K562 (cell line): Measurements from ENCODE around the gene DDOST. TPM values are rescaled to one million over a fixed set of nuclear protein-coding genes. Genes with fewer than 3 reads are reported as not detected.

ENCODE experiments used
- BRCA1 ChIP-seq, 2 experiments: fragments of 450-650 bp in 1 of 2; sonication (generic) in 1 of 2; formaldehyde crosslinking in 1 of 2; IDR thresholded peaks; 2 replicates each; pipeline versions ENCODE4 v1.5.0 to v1.6.1; 2017 to 2020; ENCODE audit warnings: mild to moderate bottlenecking in 1 of 2, missing genetic modification reagents in 1 of 2
- CBFB ChIP-seq: sonication (generic); formaldehyde crosslinking; IDR thresholded peaks from 2 replicates; pipeline ENCODE4 v1.4.0; 2020; ENCODE audit warnings: mild to moderate bottlenecking, missing genetic modification reagents
- EP300 ChIP-seq: IDR thresholded peaks from 2 replicates; pipeline ENCODE4 v1.6.1; 2012; ENCODE audit warnings: low read length, improper control_type of control experiment
- HIVEP1 ChIP-seq: fragments of 250-450 bp; sonication (Bioruptor Pico); IDR thresholded peaks from 2 replicates; pipeline ENCODE4 v1.4.0; 2020; ENCODE audit warnings: mild to moderate bottlenecking
- OTX1 ChIP-seq: fragments of 450-650 bp; formaldehyde crosslinking; IDR thresholded peaks from 2 replicates; pipeline ENCODE4 v1.4.0; 2022; ENCODE audit warnings: mild to moderate bottlenecking
- RCOR1 ChIP-seq, 2 experiments: IDR thresholded peaks; 2 replicates each; pipeline ENCODE4 v1.6.1; 2012; ENCODE audit warnings: low read depth in 2 of 2, low read length in 2 of 2, borderline replicate concordance in 1 of 2, improper control_type of control experiment in 1 of 2
- STAT6 ChIP-seq: sonication (generic); formaldehyde crosslinking; IDR thresholded peaks from 2 replicates; pipeline ENCODE4 v1.8.1; 2023; ENCODE audit warnings: mild to moderate bottlenecking, missing genetic modification reagents
- TFE3 ChIP-seq: fragments of 450-650 bp; formaldehyde crosslinking; IDR thresholded peaks from 2 replicates; pipeline ENCODE4 v1.4.0; 2020; ENCODE audit warnings: mild to moderate bottlenecking, mixed read lengths
- TSHZ1 ChIP-seq: fragments of 250-450 bp; sonication (Bioruptor Pico); IDR thresholded peaks from 2 replicates; pipeline ENCODE4 v1.4.0; 2020; ENCODE audit warnings: mild to moderate bottlenecking, moderate library complexity
- VEZF1 ChIP-seq: fragments of 200-800 bp; sonication (Bioruptor generic); IDR thresholded peaks from 2 replicates; pipeline ENCODE4 v1.6.1; 2017; ENCODE audit warnings: missing genetic modification characterization, missing compliant biosample characterization
- ZBTB7A ChIP-seq: IDR thresholded peaks from 2 replicates; pipeline ENCODE4 v1.6.1; 2011; ENCODE audit warnings: low read depth, mild to moderate bottlenecking, low read length, moderate library complexity, borderline replicate concordance; ENCODE audit not compliant: control insufficient read depth
- ZNF584 ChIP-seq: fragments of 200-800 bp; sonication (Bioruptor generic); IDR thresholded peaks from 2 replicates; pipeline ENCODE4 v1.6.1; 2016; ENCODE audit warnings: low read depth, mild to moderate bottlenecking, missing genetic modification characterization, missing compliant biosample characterization
- polyA plus RNA-seq, 8 experiments: library from polyadenylated mRNA; depleted of rRNA in 4 of 8; stranded (reverse) in 5 of 8; unstranded in 3 of 8; fragments of >200 nt; fragmentation: Nextera tagmentation in 2 of 8; fragmentation: Illumina TruSeq in 1 of 8; extraction: Ambion mirVana in 2 of 8; extraction: Trizol in 1 of 8; gene quantifications; 2 replicates each; pipeline versions ENCODE4 v1.2.1 to v1.2.3, GENCODE V29; 2011 to 2014; ENCODE audit warnings: inconsistent platforms in 1 of 8, missing spikeins in 1 of 8
- total RNA-seq, 7 experiments: library from RNA; depleted of rRNA in 6 of 7; stranded (reverse); fragments of >200 nt in 6 of 7; fragmentation: Illumina TruSeq in 2 of 7; extraction: Trizol in 2 of 7; gene quantifications; 2 replicates each; pipeline versions ENCODE4 v1.2.1 to v1.2.3, GENCODE V29; 2011 to 2021; ENCODE audit warnings: low replicate concordance in 1 of 7

The DDOST gene
- total and polyA plus RNA-seq, 9 of the 15 experiments (the other 6 are each of a cell fraction or from before 2014, with no cell fraction given) = 173 to 306 (median 222) TPM

- TF ChIP-seq RCOR1 (IDR thresholded peaks at IDR 0.05; ENCODE audit: borderline replicate concordance in 1 of 2, low read depth in 2 of 2, low read length in 2 of 2) (peak in 1 of 2 experiments; percentile 87; a peak in 2 of 4 replicates), TFE3 (CRISPR knock-in tag) (peak; percentile 64), ZBTB7A (peak; percentile 67; the same call in 1 of the 2 replicates), EP300 (peak; percentile 37; the same call in 1 of the 2 replicates), ZNF584 (CRISPR knock-in tag) (peak; percentile 13; the same call in 1 of the 2 replicates), TSHZ1 (no peak), VEZF1 (peak; percentile 82), HIVEP1 (no peak), CBFB (CRISPR knock-in tag) (0 out of 2 replicates have a peak, but pooled peaks have one; percentile 18), BRCA1 (IDR thresholded peaks at IDR 0.05) (no peak), BRCA1 (CRISPR knock-in tag; IDR thresholded peaks at IDR 0.05) (peak; percentile 23; the same call in 1 of the 2 replicates), OTX1 (CRISPR knock-in tag) (no peak), STAT6 (CRISPR knock-in tag) (no peak)
These were observed 35.5 kb upstream of the DDOST start (continued) for GRCh38 chr1:20696397-20697333.
